ENCODE results near the gene ATM.
"Not testable (repeated sequence)": the region's sequence is repeated elsewhere in the genome, so short reads cannot be mapped to it uniquely, and the experiment has no call there.

ATM gene

DNA sequence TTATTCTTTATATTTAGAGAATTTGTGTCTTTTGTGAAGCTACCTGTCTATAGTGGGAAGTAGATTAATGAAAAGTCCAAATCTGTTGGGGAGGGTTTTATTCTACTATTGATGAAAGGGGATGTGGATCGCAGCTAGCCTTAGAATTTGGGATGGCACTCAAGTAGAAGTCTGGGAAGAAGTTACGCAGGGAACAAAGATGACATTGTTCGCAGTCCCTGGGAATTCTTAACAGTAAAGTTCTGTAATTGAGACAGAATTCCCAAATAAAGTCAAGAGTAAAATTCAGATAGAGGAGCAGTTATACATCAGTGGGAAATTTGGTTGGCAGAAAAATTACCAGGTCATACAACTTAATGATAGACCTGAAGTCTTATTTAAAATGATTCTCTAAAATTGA, 64.1 kb downstream of the ATM start:
- no peak for DNase-seq (ENCODE audit: low spot score)

DNA sequence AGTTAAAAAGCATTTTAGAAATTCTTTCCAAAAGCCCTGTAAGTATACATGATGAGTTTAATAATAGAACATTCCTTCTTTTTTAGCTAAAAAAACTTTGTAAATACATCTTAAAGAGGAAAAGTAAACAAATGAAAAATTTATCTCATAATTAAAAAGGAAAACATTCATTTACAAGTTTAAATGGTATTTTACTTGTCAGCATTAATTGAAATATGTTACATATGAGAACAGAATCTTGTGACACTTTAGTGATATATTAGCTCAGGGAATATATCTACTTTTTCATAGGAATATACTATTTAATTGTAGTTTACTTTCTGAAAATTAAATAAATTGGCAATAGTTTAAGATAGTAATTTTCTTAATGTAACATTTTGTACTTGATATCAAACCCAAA, 66.2 kb downstream of the ATM start:
- not testable (repeated sequence) for DNase-seq (ENCODE audit: low spot score)

DNA sequence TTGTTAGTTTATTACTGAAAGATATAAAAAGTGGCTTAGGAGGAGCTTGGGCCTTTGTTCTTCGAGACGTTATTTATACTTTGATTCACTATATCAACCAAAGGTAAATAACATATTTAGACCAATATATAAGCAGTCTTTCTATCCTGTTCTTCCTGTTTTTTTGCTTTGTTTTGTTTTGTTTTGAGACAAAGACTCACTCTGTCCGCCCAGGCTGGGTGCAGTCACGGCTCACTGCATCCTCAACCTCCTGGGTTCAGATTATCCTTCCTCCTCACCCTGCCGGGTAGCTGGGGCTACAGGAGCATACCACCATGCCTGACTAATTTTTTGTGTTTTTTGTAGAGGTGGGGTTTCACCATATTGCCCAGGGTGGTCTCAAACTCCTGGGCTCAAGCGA, 66.8 kb downstream of the ATM start:
- no peak for DNase-seq (ENCODE audit: low spot score)

- no peak for DNase-seq (ENCODE audit: low spot score)
These were observed 70.4 kb downstream of the ATM start for GRCh38 chr11:108293229-108293628.

GRCh38 chr11:108302121-108302785, 79.4 kb downstream of the ATM start:
- no peak for DNase-seq (ENCODE audit: low spot score)

- no peak for DNase-seq (ENCODE audit: low spot score)
These were observed 84.9 kb downstream of the ATM start for GRCh38 chr11:108307751-108308150.

DNA sequence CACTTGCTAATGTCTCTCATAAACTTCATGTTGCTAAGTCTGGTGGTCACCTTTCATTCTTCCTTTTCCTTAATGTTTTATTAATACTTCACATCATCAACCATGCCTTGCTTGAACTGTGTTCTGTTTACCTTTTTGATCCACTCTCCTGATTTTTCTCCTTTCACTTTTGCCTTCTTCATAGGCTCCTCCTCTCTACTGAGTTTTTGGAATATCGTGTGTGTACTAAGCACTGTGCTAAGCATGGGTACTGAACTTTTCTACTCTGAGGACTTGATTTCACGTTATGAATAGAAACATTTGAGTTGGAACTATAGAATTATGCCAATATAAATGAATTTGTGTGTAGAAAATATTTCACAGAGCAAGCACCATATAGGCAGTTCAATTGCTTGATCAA, 90.6 kb downstream of the ATM start:
- no peak for DNase-seq (ENCODE audit: low spot score)

GRCh38 chr11:108316061-108316460, 93.2 kb downstream of the ATM start:
- no peak for DNase-seq (ENCODE audit: low spot score)

DNA sequence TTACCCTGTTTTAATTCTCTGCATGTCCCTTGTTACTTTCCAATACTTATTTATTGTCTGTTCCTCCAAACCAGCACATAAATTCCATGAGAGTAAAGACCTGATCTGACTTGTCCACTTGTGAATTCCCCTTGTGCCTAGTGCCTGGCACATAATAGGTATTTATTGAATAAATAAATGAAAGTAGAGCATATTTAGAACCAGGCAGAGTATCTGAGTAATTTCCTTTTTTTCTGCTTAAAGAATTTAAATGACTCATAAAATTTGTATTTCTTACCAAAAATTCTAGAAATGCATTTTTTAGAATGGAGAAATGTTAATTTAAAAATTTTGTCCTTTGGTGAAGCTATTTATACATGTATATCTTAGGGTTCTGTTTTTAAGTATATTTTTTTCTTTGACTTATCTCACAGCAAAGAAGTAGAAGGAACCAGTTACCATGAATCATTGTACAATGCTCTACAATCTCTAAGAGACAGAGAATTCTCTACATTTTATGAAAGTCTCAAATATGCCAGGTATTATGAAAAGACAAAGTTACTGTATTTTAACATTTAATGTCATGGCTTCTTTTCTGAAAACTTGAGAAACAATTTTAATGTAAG, 96.8 kb downstream of the ATM start:
- DNase-seq (ENCODE audit: low spot score), result no peak

- no peak for DNase-seq (ENCODE audit: low spot score)
These were observed 99.8 kb downstream of the ATM start for GRCh38 chr11:108322666-108323065.

DNA sequence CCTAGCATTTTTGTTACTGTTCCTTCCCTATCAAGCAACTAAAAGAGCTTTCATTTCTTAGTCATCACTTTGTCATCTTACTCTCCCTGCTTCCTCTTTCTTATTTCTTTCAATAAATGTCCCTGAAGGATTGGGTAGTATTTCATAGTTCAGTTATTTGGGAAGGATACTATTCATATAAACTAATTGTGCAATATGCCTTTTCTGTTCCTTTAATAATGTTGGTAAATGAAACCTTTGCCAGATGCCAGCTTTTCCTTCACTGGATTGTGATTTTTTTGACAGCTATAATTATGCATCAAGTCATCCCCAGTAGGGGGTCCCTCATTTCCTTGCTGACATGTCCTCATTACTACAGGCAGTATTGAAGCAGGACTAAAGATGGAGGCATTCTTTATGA, 101.7 kb downstream of the ATM start:
- no peak for DNase-seq (ENCODE audit: low spot score)

DNA sequence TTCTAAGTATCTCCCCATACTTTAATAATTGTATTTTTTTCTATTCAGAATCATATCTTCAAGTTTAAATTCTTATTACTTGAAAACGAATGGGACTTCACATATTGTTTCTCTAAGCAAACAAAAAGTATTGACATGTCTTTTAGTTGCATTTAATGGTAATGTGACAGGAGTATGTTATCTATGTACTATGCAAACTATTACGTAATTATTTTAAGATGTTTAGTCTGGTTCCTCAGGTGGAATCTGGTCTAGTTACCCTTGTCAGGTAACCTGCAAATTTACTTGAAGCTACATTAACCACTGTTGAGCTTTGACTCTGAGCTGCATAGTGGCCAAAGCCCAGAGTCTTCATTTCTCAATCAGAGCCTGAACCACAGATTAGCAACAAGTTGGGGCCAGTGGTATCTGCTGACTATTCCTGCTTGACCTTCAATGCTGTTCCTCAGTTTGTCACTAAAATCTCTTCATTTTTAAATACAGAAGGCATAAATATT, 110.6 kb downstream of the ATM start:
- no peak for DNase-seq (ENCODE audit: low spot score)

GRCh38 chr11:108338750-108339149, 115.9 kb downstream of the ATM start:
- no peak for DNase-seq (ENCODE audit: low spot score)

DNA sequence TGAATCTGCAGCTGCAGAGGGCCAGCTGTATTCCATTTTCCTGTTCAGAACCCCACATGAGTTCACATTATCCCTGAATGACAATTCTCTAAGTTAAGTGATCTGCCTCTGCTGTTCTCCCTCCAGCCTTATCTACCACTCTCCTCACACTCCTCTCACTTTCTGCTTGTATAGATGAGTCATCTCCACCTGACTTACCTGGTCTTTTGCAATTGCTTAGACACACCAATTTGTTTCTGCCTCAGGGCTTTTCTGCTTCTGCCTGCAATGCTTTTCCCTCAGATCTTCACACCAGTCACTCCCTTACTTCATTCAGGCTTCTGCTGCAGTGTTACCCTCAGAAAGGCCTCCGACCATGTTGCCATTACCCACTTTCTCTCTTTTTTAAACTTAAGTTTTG, 118.1 kb downstream of the ATM start:
- DNase-seq (ENCODE audit: low spot score), result no peak

DNA sequence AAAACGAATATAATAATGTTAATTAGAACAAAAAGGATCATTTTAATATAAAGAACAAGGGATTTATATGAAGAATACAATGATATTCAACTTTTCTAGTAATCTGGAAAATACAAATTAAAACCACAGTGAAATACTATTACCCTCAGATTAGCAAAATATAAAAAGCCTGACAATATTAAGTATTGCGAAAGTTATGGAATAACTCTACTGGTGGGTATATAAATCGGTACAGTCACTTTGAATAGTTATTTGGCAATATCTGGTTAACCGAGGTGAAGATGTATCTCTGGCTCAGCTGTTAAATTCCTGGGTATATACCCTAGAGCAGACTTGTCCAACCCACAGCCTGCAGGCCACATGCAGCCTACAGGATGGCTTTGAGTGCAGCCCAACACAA, 118.8 kb downstream of the ATM start:
- no peak for DNase-seq (ENCODE audit: low spot score)

GRCh38 chr11:108343714-108344113, 120.8 kb downstream of the ATM start:
- DNase-seq (ENCODE audit: low spot score), result no peak

GRCh38 chr11:108345767-108346166, 122.9 kb downstream of the ATM start:
- DNase-seq (ENCODE audit: low spot score), result no peak

DNA sequence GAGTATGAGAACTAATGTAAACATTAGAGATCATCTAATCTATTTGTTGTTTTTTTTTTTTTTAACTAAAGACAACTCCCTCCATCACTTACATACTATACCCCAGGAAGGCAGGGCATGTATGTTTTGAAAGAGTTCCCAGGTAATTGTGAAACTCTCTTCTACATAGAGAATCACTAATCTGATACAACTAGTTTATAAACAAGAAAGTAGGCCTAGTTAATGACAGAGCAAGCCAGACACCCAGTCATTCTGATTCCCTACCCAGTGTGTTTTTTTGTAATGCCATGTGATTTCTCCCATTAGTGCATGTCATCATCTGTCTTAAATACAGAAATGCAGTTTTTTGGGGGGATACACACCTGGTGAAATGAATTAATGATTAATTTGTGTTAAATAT, 123.6 kb downstream of the ATM start:
- DNase-seq (ENCODE audit: low spot score), result no peak

GRCh38 chr11:108351468-108351867, 128.6 kb downstream of the ATM start:
- no peak for DNase-seq (ENCODE audit: low spot score)

- DNase-seq (ENCODE audit: low spot score), result no peak
These were observed 141.3 kb downstream of the ATM start for GRCh38 chr11:108364159-108364558.

GRCh38 chr11:108368134-108368533, 145.3 kb downstream of the ATM start:
- DNase-seq (ENCODE audit: low spot score), result no peak

- DNase-seq (ENCODE audit: low spot score), result no peak
These were observed 146.2 kb downstream of the ATM start for GRCh38 chr11:108369064-108369463.

DNA sequence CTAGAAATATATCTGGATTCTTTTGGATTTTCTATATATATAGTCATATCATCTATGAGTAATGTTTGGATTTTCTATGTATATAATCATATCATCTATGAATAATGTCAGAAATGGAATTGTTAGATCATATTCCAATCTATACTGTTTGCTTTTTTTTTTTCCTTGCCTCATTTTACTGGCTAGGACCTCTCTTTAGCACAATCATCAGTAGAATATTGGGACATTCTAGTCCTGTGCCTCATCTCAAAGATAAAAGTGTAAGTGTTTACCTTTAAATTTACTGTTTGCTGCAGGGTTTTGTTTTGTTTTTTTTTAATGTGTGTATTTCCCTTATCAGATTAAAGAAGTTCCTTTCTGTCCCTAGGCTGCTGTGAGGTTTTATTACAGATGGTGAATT, 147.4 kb downstream of the ATM start:
- DNase-seq (ENCODE audit: low spot score), result no peak

GRCh38 chr11:108370990-108371389, 148.1 kb downstream of the ATM start:
- no peak for DNase-seq (ENCODE audit: low spot score)
